ENCODE results near the gene BLTP3B. TPM values are rescaled to one million over a fixed set of nuclear protein-coding genes. Genes with fewer than 3 reads are reported as not detected.

BLTP3B gene
- total RNA-seq, 1 donor from 2014 or later: 12.9 TPM

DNA sequence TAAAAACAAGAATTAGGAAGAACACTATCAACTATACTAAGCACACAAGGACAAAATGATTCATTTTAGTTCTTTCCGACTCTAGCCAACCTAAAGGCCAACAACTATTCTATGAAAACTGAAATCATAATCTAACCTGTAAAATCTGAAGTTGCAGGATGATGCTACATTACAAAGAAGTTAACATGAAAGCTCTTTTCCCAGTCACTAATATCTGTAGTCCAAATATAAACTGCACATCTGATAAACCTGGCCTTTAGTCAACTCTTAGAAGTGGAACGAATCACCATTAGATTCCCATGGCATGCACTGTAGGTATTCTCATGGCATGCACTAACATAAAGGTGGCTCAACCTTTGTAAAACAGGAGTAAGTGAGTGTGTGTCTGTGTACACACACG lies 41.7 kb downstream of the BLTP3B start:
- H3K4me3 ChIP-seq (ENCODE audit: low read depth, low read length): no peak overlapping the region
- FAIRE-seq (no peak), DNase-seq (ENCODE audit: low read depth) (peak; percentile 17)
- TF ChIP-seq, protein P1, sequence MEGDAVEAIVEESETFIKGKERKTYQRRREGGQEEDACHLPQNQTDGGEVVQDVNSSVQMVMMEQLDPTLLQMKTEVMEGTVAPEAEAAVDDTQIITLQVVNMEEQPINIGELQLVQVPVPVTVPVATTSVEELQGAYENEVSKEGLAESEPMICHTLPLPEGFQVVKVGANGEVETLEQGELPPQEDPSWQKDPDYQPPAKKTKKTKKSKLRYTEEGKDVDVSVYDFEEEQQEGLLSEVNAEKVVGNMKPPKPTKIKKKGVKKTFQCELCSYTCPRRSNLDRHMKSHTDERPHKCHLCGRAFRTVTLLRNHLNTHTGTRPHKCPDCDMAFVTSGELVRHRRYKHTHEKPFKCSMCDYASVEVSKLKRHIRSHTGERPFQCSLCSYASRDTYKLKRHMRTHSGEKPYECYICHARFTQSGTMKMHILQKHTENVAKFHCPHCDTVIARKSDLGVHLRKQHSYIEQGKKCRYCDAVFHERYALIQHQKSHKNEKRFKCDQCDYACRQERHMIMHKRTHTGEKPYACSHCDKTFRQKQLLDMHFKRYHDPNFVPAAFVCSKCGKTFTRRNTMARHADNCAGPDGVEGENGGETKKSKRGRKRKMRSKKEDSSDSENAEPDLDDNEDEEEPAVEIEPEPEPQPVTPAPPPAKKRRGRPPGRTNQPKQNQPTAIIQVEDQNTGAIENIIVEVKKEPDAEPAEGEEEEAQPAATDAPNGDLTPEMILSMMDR (IDR thresholded peaks at IDR 0.05; ENCODE audit: insufficient read depth, low read length, severe bottlenecking): no peak
- no peaks in the 10 kb centered on the region for H3K36me3 ChIP-seq (ENCODE audit: control insufficient read depth, insufficient read depth, low read length)
- H3K27me3 ChIP-seq (ENCODE audit: control insufficient read depth, insufficient read depth, low read length): no peaks in the 10 kb centered on the region

Other genes with a start within 250 kb of the BLTP3B start
- 0.26 and 0.38 TPM in 2 replicates for gene ANKS1B, start 157.9 kb downstream of the BLTP3B start, total RNA-seq
- 13.7 and 14.3 TPM in 2 replicates for gene ACTR6, start 57.9 kb upstream of the BLTP3B start, total RNA-seq
- 1.8 and 2.1 TPM in 2 replicates for gene DEPDC4, start 124.2 kb upstream of the BLTP3B start, total RNA-seq
- 29.5 and 49.7 TPM in 2 replicates for gene SCYL2, start 124.3 kb upstream of the BLTP3B start, total RNA-seq
- gene SLC17A8, start 214.2 kb upstream of the BLTP3B start, total RNA-seq: not detected in 2 replicates

All from bronchial epithelial cell (primary cell).